A673 (cell line): ENCODE data around the gene SLC2A13. TPM values are rescaled to one million over a fixed set of nuclear protein-coding genes. Genes with fewer than 3 reads are reported as not detected.

Experiments used
- BruUV-seq: library from RNA; stranded (reverse); fragments of 400-500 nt; replicated peaks from 2 replicates; lab custom pipeline; 2021; lab: Mats Ljungman, UMichigan
- CTCF ChIA-PET: fragments of 300-600 bp; sonication (Branson Sonifier 250); formaldehyde crosslinking; loops from one replicate; lab custom pipeline; 2022; ENCODE audit warnings: antibody characterized with exemption; lab: Charles Lee
- POLR2A ChIA-PET: fragments of 300-600 bp; sonication (Branson Sonifier 250); formaldehyde crosslinking; loops from one replicate; lab custom pipeline; 2022; ENCODE audit warnings: antibody characterized with exemption; ENCODE audit not compliant: low non-redundant PET; lab: Charles Lee
- DNase-seq: peaks from one replicate; pipeline ENCODE4 v3.0.0-alpha.2; 2015; ENCODE audit warnings: low spot score
- H3K27ac ChIP-seq: fragments of 200-600 bp; sonication (generic); 2 replicates; pipeline ENCODE4 v1.5.1; 2016; ENCODE audit warnings: mixed run types, low read depth, mild to moderate bottlenecking, mixed read lengths, antibody characterized with exemption, low read length; ENCODE audit not compliant: poor library complexity, severe bottlenecking
- H3K27me3 ChIP-seq: fragments of 200-600 bp; sonication (generic); replicated peaks from 2 replicates; pipeline ENCODE4 v1.6.1; 2017; ENCODE audit warnings: mixed run types, low read depth, mild to moderate bottlenecking, mixed read lengths, antibody characterized with exemption, low read length; ENCODE audit not compliant: insufficient read depth, poor library complexity
- H3K36me3 ChIP-seq: fragments of 200-600 bp; sonication (generic); 2 replicates; pipeline ENCODE4 v1.6.1; 2016; ENCODE audit warnings: mixed run types, mild to moderate bottlenecking, mixed read lengths, antibody characterized with exemption, low read length; ENCODE audit not compliant: insufficient read depth, poor library complexity, severe bottlenecking
- H3K4me1 ChIP-seq: fragments of 200-600 bp; sonication (generic); 2 replicates; pipeline ENCODE4 v1.6.1; 2017; ENCODE audit warnings: mixed run types, mild to moderate bottlenecking, mixed read lengths, antibody characterized with exemption, low read length; ENCODE audit not compliant: insufficient read depth, poor library complexity, severe bottlenecking
- H3K4me3 ChIP-seq: fragments of 200-600 bp; sonication (generic); 2 replicates; pipeline ENCODE4 v1.5.1; 2016; ENCODE audit warnings: low read depth, mixed run types, mild to moderate bottlenecking, mixed read lengths, low read length; ENCODE audit not compliant: poor library complexity, severe bottlenecking
- H3K9me3 ChIP-seq: fragments of 200-600 bp; sonication (generic); 2 replicates; pipeline ENCODE4 v1.6.1; 2016; ENCODE audit warnings: mixed run types, low read depth, mild to moderate bottlenecking, mixed read lengths, antibody characterized with exemption, low read length; ENCODE audit not compliant: poor library complexity, severe bottlenecking
- CTCF ChIP-seq: fragments of 300-800, 200-600 bp; sonication (generic); conservative IDR thresholded peaks from 2 replicates; pipeline ENCODE4 v1.5.1; 2017; ENCODE audit warnings: low read depth, mild to moderate bottlenecking, antibody characterized with exemption, low read length, moderate library complexity, mixed read lengths
- EZH2 ChIP-seq: fragments of 200-600 bp; sonication (generic); IDR thresholded peaks from 2 replicates; pipeline ENCODE4 v1.6.1; 2017; ENCODE audit warnings: borderline replicate concordance, low read depth, mild to moderate bottlenecking, mixed read lengths, antibody characterized with exemption, low read length; ENCODE audit not compliant: poor library complexity, severe bottlenecking
- intact Hi-C: fragments of 100-400 bp; cut with micrococcal nuclease; formaldehyde crosslinking; loops from one replicate; pipeline ENCODE4 v1.10.0; 2022; ENCODE audit not compliant: unreplicated experiment
- total RNA-seq: library from RNA; stranded (reverse); gene quantifications from 2 replicates; pipeline ENCODE4 v1.2.3, GENCODE V29; 2021

Gene SLC2A13
- total RNA-seq, 1 experiment from 2014 or later = 9.1 TPM

DNA sequence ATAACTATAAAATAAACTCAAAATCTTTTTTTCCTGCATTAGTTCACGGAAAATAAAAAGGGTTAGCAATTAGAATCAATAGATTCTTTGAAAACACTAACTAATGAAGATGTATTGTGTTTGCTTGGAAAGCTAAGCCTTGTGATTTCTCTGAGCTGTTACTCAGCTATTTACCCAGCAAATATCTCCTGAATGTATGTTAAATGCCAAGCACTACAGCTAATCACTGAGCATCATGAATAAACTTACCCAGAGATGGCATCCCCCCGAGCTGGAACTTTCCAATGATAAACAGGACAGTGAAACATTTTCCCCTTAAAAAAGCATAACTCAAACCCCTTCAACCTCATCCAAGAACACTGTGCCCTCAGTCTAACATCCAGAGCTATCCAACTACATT lies 71.2 kb downstream of the SLC2A13 start:
- no peak for TF ChIP-seq EZH2
- no peak for TF ChIP-seq CTCF

DNA sequence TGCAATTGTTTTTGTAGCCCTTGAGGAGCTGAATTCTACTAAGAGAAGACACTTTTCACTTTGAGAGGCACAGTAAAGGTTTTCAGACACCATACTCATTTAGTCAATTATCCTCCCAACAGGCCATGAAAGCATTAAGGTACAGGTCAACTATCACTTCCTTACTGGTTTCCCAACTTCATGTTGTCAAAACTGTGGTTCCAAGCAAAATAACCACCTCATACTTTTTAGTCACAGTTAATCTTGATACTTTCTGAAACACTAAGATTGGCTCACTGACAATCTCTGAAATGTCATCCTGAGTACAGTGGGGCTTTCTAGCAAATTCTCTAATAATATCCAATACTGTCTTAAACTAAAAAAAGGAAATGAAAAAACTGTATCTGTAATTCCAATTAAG lies 71.7 kb downstream of the SLC2A13 start:
- TF ChIP-seq EZH2 (no peak), CTCF (no peak)
- H3K4me1 ChIP-seq = peaks cover 3% of the 10 kb centered on the region
- DNase-seq = no peak
- intact Hi-C loops = no loop called here
- H3K27me3 ChIP-seq = no peaks in the 10 kb centered on the region
- no peaks in the 10 kb centered on the region for H3K9me3 ChIP-seq
- H3K27ac ChIP-seq = no peak overlapping the region
- no peaks in the 10 kb centered on the region for H3K36me3 ChIP-seq
- ChIA-PET POLR2A (no interaction called here), CTCF (no interaction called here)
- no peak overlapping the region for H3K4me3 ChIP-seq
- BruUV-seq = no TSS peak

More for the DNA sequence above, 71.2 kb downstream of the SLC2A13 start:
- intact Hi-C loops = no loop called here
- no TSS peak for BruUV-seq
- no peaks in the 10 kb centered on the region for H3K27me3 ChIP-seq
- ChIA-PET CTCF (no interaction called here), POLR2A (interaction anchor here (0.9 kb wide), 1 partner anchor 298 kb away, joined by 3 read pairs; no protein-coding TSS in a partner anchor)
- DNase-seq = no peak
- peaks cover 3% of the 10 kb centered on the region for H3K4me1 ChIP-seq
- H3K4me3 ChIP-seq = no peak overlapping the region
- H3K36me3 ChIP-seq = no peaks in the 10 kb centered on the region
- no peaks in the 10 kb centered on the region for H3K9me3 ChIP-seq
- H3K27ac ChIP-seq = no peak overlapping the region

DNA sequence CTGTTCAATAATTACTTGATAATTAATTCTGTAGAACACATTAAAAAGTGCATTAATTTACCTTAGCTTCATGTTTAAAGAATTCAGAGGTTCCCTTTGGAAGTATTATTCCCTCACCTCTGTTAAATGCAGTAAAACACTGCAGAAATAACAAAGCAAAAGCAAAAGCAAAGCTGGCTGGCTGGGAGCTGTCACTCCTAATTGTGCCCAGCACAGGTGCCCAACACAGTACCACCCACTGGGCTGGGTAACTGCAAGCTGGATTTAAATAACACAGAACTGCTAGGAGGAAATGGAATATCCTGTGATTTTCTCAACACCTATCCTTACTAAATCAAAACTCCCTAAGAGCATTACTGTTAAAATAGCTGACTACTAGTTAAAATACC lies 72.6 kb downstream of the SLC2A13 start:
- no peak for TF ChIP-seq EZH2
- no peak for TF ChIP-seq CTCF
- Histone ChIP-seq H3K36me3 (no peaks in the 10 kb centered on the region), H3K27me3 (no peaks in the 10 kb centered on the region), H3K4me1 (peaks cover 3% of the 10 kb centered on the region), H3K9me3 (no peaks in the 10 kb centered on the region), H3K27ac (no peak overlapping the region), H3K4me3 (no peak overlapping the region)
- POLR2A ChIA-PET = no interaction called here
- intact Hi-C loops = no loop called here
- DNase-seq = no peak
- CTCF ChIA-PET = interaction anchor here (1.5 kb wide), 1 partner anchor 21 kb away, joined by 3 read pairs; no protein-coding TSS in a partner anchor
- no TSS peak for BruUV-seq
